Glutamatergic neuron (in vitro differentiated cells): ENCODE measurements around the gene PCGF6. TPM values are rescaled to one million over a fixed set of nuclear protein-coding genes. Genes with fewer than 3 reads are reported as not detected.
A peak's percentile ranks its signal among the peaks of the same experiment; 100 is the strongest.

Experiments
- DNase-seq: peaks from one replicate; pipeline ENCODE4 v3.0.0; 2022
- H3K27ac Mint-ChIP-seq: one replicate; pipeline ENCODE4 v1.8.0; 2020; ENCODE audit warnings: mild to moderate bottlenecking, mixed read lengths, inconsistent platforms; ENCODE audit not compliant: unreplicated experiment
- H3K27me3 Mint-ChIP-seq: one replicate; pipeline ENCODE4 v1.8.0; 2020; ENCODE audit warnings: mild to moderate bottlenecking, moderate library complexity, mixed read lengths, inconsistent platforms; ENCODE audit not compliant: unreplicated experiment
- H3K36me3 Mint-ChIP-seq: one replicate; pipeline ENCODE4 v1.8.0; 2020; ENCODE audit warnings: mild to moderate bottlenecking, mixed read lengths, inconsistent platforms; ENCODE audit not compliant: unreplicated experiment
- H3K4me1 Mint-ChIP-seq: one replicate; pipeline ENCODE4 v1.8.0; 2020; ENCODE audit warnings: mild to moderate bottlenecking, low read depth, mixed read lengths, inconsistent platforms; ENCODE audit not compliant: unreplicated experiment
- H3K4me3 Mint-ChIP-seq: one replicate; pipeline ENCODE4 v1.8.0; 2020; ENCODE audit warnings: mild to moderate bottlenecking, mixed read lengths, inconsistent platforms; ENCODE audit not compliant: unreplicated experiment
- H3K9me3 Mint-ChIP-seq: one replicate; pipeline ENCODE4 v1.8.0; 2020; ENCODE audit warnings: mild to moderate bottlenecking, moderate library complexity, mixed read lengths, inconsistent platforms; ENCODE audit not compliant: unreplicated experiment
- CTCF ChIP-seq: fragments of 200-600 bp; sonication (generic); IDR thresholded peaks from one replicate; pipeline ENCODE4 v1.5.0; 2021; ENCODE audit not compliant: partially characterized antibody, unreplicated experiment
- microRNA-seq: library from miRNA; unstranded; fragments of <30 nt; microRNA quantifications from one replicate; pipeline ENCODE4, GENCODE V29; 2020; ENCODE audit not compliant: unreplicated experiment
- total RNA-seq: library from RNA; stranded (reverse); fragmentation: NEBNext Ultra II Directional; extraction: Animal tissue kit (Norgen Biotek cat#: 25700); gene quantifications from one replicate; pipeline ENCODE4 v1.2.1, GENCODE V29; 2021; ENCODE audit not compliant: unreplicated experiment

Gene PCGF6
- total RNA-seq, 1 donor from 2014 or later = 7.4 TPM

- H3K4me1 Mint-ChIP-seq = no peaks in the 10 kb centered on the region
- no peak for TF ChIP-seq CTCF
- no peak overlapping the region for H3K4me3 Mint-ChIP-seq
- H3K9me3 Mint-ChIP-seq = peaks cover 4% of the 10 kb centered on the region
- DNase-seq = no peak
- H3K27ac Mint-ChIP-seq = no peak overlapping the region
- peaks cover 9% of the 10 kb centered on the region for H3K27me3 Mint-ChIP-seq
- peaks cover 5% of the 10 kb centered on the region for H3K36me3 Mint-ChIP-seq
Observed at GRCh38 chr10:103254113-103254512, 96.8 kb downstream of the PCGF6 start.

Small RNAs within 50 kb of the gene (microRNA-seq; reads per million reads assigned to microRNA genes)
- 10,269 reads per million, percentile 98 among the genes with 10 or more reads in this experiment for gene MIR1307

Other genes starting within 250 kb of the PCGF6 start
- 68.5 TPM for gene NT5C2, start 157.9 kb downstream of the PCGF6 start, total RNA-seq
- not detected for gene RPEL1, start 105.3 kb downstream of the PCGF6 start, total RNA-seq
- 625 TPM for gene INA, start 74.0 kb downstream of the PCGF6 start, total RNA-seq
- gene TAF5, start 16.8 kb upstream of the PCGF6 start, total RNA-seq = 6.9 TPM
- 330 TPM for gene ATP5MK, start 45.3 kb upstream of the PCGF6 start, total RNA-seq
- 73.2 TPM for gene PDCD11, start 45.5 kb upstream of the PCGF6 start, total RNA-seq
- 0.44 TPM for gene CALHM2, start 101.2 kb upstream of the PCGF6 start, total RNA-seq
- gene CALHM1, start 107.8 kb upstream of the PCGF6 start, total RNA-seq = not detected
- gene CALHM3, start 128.1 kb upstream of the PCGF6 start, total RNA-seq = not detected
- gene NEURL1, start 142.6 kb upstream of the PCGF6 start, total RNA-seq = 3.1 TPM